Activated CD8-positive, alpha-beta memory T cell treated with anti-CD3 and anti-CD28 coated beads, Interleukin-2, amount 50 U/mL, for 1 hour (primary cell): ENCODE results near the gene RPL12.
"Not testable (repeated sequence)": the region's sequence is repeated elsewhere in the genome, so short reads cannot be mapped to it uniquely, and the experiment has no call there.

ENCODE experiments used
- DNase-seq: peaks from one replicate; pipeline ENCODE4 v3.0.0-alpha.2; 2020; ENCODE audit errors: extremely low read depth

RPL12 gene

GRCh38 chr9:127467621-127468020, 16.4 kb upstream of the RPL12 start:
- no peak for DNase-seq

DNA sequence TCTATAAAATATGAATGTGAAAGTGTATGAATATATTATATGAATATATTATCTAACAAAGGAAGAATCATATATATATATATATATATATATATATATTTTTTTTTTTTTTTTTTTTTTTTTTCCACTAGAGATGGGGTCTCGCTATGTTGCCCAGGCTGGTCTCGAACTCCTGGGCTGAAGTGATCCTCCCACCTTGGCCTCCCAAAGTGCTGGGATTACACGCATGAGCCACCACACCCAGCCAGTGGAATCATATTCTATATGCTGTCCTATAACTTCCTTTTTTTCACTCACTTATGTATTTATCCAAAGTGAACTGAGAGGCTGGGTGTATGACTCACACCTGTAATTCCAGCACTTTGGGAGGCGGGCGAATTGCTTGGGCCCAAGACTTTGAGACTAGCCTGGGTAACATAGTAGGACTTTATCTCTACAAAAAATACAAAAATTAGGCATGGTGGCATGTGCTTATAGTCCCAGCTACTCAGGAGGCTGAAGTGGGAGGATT, 15.3 kb upstream of the RPL12 start:
- DNase-seq, result not testable (repeated sequence)

GRCh38 chr9:127463911-127464310, 12.7 kb upstream of the RPL12 start:
- no peak for DNase-seq

DNA sequence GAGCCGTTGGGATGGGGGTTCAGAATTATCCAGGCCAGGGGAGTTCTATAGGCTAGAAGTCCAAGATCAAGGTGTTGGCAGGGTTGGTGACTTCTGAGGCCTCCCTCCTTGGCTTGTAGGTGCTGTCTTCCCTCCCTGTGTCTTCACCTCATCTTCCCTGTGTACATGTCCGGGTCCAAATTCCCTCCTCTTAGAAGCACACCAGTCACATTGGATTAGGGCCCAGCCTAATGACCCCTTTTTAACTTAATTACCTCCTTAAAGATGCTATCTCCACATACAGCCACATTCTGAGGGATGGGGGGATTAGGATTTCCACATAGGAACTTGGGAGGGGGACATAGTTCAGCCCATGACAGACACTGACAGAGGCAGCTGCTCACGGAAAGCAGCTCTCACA, 12.2 kb upstream of the RPL12 start:
- DNase-seq, result no peak

- no peak for DNase-seq
Observed at GRCh38 chr9:127458921-127459320, 7.7 kb upstream of the RPL12 start.

DNA sequence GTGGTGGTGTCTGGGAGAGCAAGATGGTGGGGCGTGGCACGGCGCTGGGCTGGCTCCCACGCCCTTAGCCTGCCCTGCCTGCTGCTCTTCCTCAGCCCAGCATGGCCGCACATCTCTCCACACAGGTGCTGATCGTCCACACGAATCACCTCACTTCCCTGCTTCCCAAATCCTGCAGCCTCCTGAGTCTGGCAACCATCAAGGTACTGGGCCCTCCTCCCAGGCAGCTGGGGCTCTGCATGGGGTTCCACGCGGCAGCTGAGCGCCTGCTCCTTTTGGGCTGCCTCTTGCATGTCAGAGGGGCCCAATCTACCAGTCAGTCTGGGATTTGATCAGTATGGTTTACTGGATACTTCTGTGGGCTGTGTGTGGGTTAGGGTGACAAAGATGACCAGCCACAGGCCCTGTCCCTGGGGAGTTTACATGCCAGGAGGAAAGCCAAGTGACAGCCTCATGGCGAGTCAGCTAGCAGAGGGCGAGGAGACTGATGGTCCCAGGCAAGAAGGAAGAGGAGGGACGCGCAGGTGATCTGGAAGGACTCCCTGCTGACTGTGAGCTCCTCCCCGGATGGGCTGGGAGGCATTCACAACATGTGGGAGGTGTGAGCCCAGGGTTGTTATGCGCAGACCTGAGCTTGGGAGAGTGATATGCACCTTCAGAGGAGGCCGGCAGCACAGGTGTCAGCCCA, 6.1 kb upstream of the RPL12 start:
- no peak for DNase-seq

DNA sequence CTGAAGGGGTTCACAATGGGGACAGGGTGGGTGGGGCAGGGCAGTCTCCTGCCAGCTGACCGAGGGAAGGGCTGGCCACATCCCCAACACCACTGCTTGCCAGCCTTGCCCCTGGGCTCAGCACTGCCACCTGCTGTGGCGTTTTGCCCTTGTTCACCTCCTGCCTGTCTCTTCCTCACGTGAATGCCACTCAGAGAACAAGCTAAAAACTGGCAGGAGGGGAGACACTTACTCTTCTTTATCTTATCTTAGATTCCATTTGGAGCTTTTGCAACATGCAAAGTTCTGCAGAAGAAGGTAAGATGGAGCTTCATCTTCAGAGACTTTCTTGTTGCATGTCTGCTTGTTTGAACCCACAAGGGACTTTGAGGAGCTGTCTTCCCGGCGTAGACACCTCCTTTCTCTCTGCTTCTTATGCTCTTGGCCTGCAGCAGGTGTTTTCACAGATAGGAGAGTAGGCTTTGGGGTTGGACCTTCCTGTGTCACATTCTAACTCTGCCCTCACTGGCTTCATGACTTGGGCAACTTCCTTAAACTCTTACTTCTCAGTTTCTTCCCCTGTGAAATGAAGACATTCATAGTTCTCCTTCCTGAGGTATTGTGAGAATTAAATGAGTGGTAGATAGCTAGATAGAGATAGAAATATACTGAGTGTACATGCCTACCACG, 4.3 kb upstream of the RPL12 start:
- no peak for DNase-seq

- no peak for DNase-seq
Observed at GRCh38 chr9:127452691-127453090, 1.5 kb upstream of the RPL12 start.

GRCh38 chr9:127451858-127452656, 851 bp upstream of the RPL12 start:
- no peak for DNase-seq

DNA sequence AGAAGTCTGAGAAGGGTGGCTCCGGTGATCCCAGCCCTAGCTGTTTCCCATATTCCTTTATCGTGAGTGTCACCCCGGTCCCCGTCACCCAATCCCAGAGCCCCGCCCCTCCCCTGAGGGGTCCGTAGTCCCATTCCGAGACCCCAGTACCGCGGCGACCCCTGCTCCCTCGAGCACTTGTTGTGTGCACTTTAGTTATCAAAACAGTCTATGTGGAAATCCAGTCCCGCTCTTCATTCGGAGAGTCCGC, 327 bp upstream of the RPL12 start:
- DNase-seq, result no peak

- DNase-seq, result no peak
Observed at GRCh38 chr9:127450243-127450760, 904 bp downstream of the RPL12 start.

DNA sequence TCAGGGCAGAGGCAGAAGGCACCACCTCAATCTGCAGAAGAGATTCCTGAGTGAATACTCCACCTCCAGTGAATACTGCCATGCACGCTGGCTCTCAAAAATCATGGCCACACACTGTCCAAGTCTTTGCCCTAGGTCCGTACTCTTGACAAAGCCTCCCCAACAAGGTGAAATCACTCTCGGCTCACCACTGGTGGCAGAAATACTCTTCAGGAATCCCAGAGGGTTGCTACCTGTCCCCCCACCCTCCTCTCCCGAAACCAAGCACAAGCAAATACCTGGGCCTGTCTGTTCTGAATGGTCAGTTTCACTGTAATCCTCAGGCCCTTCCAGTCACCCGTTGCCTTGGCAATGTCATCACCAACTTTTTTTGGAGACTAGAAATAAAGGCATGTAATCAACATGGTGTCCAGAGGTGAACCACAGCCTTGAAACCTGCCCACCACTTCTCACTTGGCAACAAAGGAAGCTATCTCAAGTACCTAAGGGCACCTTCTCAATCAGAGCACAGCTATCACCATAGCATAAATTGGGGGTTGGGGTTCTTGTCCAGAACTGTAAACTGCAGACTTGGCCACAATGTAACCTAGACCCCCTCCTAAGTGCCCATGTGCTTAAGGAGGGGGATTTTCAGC, 1.8 kb downstream of the RPL12 start:
- DNase-seq, result no peak

- DNase-seq, result no peak
Observed at GRCh38 chr9:127448112-127448805, 2.9 kb downstream of the RPL12 start.

DNA sequence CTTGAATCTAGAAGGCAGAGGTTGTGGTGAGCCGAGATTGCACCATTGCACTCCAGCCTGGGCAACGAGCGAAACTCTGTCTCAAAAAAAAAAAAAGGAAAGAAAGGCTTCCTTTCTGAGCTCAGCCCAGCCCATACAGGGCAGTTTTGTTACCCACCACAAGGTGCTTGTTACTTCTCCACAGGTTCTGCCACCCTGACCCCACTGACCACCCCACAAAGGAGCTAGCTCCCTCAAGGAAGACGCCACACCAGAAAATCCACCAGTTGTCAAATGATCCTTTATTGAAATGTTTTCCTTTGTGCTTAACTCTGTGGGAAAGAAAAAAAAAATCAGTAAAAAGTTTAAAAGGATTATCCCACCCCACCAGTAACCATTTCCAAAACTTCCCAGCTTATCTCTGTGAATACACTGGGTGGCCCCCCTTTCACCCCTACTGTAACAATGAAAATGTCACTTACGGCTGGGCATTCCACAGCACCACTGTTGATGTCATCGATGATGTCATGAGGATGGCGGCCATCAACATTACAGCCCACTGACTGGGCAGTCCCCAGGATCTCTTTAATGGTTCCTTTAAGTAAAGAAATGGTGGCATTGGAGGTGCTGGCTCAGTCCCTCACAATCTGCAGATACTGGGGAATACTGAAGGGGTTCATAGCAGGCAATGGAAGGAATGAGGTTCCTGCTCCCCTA, 3.6 kb downstream of the RPL12 start:
- DNase-seq, result no peak

GRCh38 chr9:127446713-127447415, 4.3 kb downstream of the RPL12 start:
- DNase-seq, result no peak

DNA sequence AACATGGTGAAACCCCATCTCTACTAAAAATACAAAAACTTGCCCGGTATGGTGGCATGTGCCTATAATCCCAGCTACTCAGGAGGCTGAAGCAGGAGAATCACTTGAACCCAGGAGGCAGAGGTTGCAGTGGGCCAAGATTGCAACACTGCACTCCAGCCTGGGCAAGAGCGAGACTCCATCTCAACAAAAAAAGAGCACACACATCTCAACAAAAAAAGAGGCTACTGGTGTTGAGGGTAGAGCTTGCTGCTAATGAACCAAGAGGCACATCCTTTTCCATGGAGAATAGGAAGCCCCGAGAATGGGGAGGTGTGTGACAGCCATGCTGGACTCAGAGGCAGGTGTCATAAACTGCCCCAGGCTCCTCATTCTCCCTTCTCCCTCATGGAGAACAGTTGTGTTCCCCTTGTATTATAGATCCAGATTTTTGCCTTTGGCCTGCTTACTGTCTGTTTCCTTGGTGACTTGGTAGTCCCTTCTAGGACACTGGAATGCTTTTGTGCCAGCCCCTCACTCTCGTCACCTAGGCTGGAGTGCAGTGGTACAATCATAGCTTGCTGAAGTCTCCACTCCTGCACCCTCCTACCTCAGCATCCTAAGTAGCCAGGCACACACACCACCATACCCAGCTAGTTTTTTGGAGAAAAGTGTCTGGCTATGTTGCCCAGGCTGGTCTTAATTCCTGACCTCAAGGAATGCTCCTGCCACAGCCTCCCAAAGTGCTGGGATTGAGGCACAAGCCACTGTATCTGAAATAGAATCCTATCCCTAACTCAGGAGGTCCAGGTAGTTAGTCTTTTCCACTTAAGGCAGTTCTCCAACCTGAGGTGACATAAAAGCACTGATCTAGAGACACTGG, 5.1 kb downstream of the RPL12 start:
- no peak for DNase-seq

DNA sequence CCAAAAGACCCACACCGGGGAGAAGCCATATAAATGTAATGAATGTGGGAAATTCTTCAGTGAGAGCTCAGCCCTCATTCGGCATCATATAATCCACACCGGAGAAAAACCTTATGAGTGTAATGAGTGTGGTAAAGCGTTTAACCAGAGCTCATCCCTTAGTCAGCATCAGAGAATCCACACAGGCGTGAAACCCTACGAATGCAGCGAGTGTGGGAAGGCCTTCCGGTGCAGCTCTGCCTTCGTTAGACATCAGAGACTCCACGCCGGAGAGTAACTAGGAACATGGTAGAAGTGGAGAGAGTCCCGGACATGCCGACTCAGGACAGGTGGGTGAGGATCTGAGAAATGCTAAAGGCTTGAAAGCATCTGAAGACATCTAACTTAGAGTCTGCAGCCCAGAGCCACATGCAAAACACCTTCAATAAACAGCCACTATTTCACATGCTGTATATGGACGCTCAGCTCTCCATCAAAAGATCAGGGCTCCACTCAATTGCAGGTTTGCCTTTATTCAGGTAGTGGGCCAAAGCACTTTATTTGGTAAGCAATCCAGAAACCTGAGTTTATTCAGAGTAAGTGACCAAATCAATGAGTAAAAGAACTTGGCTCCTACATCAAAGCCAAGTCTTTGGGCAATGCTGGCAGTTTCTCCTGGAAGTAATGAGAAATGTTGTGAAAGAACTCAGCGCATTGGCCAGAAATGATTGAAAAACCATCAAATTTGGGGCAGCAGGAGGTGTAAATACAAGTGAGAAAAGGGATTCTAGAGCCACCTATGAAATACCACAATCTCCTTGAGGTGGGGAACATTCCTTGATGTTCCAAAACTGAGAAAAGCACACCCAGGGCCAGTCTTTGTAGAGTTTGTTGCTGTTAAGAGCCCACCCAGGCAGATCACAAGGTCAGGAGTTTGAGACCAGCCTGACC, 6.0 kb downstream of the RPL12 start:
- no peak for DNase-seq

DNA sequence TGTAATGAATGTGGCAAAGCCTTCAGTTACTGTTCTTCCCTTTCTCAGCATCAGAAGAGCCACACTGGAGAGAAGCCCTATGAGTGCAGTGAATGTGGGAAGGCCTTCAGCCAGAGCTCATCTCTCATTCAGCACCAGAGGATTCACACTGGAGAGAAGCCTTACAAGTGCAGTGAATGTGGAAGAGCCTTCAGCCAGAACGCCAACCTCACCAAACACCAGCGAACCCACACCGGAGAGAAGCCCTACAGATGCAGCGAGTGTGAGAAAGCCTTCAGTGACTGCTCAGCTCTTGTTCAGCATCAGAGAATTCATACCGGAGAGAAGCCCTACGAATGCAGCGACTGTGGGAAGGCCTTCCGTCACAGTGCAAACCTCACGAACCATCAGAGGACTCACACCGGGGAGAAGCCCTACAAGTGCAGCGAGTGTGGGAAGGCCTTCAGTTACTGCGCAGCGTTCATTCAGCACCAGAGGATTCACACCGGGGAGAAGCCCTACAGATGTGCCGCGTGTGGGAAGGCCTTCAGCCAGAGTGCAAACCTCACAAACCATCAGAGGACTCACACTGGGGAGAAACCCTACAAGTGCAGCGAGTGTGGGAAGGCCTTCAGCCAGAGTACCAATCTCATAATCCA, 6.8 kb downstream of the RPL12 start:
- DNase-seq, result no peak
